Measurements from ENCODE around the gene ATP13A5.

Gene ATP13A5

GRCh38 chr3:193378706-193379105, at the start of gene ATP13A5:
Gene ATP13A5 (minus strand): TSS chr3:193378753. CDS start chr3:193378725, 28 bp downstream.
- no peak for DNase-seq

DNA sequence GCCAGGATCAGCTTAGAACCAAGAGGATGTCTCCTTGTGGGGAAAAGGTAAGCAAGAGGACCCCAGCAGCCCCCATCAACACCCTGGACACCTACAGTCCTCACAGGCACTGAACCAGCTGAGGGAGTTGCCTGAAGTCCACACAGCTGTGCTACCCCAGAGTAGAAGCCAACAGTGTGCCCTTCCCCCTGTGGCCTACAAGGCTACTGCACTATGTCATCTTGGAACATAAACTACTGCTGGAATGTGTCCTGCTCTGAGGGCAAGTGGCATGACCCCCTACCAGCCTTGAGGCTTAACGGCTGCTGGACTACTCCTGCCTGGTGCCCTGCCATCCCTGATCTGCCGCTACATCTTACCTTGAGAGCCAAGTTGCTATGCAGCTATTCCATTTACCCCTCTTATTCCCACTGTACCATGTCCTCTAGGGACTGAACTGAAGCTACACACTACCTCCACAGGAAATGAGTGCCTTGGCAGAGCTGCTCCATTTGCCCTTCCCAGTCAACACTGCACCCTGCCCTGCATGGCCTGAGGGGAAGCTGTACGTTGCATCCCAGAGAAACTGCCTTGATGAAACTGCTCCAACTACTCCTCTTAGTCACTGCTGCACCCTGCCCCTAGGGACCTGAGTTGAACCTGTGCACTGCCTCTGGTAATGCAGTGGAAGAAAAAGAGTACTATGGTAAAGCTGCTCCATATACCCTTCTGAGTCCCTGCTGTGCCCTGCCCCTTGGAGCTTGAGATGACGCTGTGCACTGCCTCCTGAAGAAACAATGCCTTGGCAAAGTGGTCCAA, 40.2 kb upstream of the ATP13A5 start:
- DNase-seq, result no peak

GRCh38 chr3:193416629-193417028, 38.1 kb upstream of the ATP13A5 start:
- no peak for DNase-seq

- DNase-seq, result no peak
Measured at GRCh38 chr3:193407688-193408087, 29.1 kb upstream of the ATP13A5 start.

GRCh38 chr3:193407112-193407511, 28.6 kb upstream of the ATP13A5 start:
- DNase-seq, result no peak

- DNase-seq, result no peak
Measured at GRCh38 chr3:193403307-193403706, 24.8 kb upstream of the ATP13A5 start.

GRCh38 chr3:193400304-193400703, 21.8 kb upstream of the ATP13A5 start:
- no peak for DNase-seq

DNA sequence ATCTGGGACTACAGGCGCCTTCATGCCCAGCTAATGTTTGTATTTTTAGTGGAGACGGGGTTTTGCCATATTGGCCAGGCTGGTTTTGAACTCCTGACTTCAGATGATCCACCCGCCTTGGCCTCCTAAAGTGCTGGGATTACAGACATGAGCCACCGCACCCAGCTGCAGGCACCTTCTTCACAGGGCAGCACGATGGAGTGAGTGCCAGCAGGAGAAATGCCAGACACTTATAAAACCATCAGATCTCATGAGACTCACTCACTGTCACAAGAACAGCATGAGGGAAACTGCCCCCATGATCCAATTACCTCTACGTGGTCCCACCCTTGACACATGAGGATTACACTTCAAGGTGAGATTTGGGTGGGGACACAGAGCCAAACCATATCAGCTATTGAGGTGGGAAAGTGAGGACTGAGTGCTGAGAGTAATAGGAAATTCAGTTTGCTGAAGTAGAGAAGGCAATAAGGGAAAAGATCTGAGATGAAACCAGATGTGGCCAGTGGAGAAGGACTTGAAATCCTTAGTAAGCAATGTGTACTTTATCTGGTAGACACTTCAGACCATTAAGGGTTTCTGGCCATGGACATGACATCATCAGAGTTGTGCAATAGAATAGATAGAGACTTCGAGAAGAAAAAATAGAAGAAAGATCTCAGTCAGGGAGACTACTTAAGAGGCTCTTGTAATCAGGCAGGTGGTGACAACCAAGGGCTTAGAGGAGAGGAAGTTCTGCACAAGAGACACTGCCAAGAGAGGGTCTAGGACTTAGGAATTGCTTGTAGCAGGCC, 18.1 kb upstream of the ATP13A5 start:
- DNase-seq, result no peak

- DNase-seq, result no peak
Measured at GRCh38 chr3:193391902-193392301, 13.3 kb upstream of the ATP13A5 start.

GRCh38 chr3:193389335-193389734, 10.8 kb upstream of the ATP13A5 start:
- no peak for DNase-seq

GRCh38 chr3:193388361-193388760, 9.8 kb upstream of the ATP13A5 start:
- no peak for DNase-seq

GRCh38 chr3:193387596-193387995, 9.0 kb upstream of the ATP13A5 start:
- DNase-seq, result no peak

GRCh38 chr3:193377591-193377990, 962 bp downstream of the ATP13A5 start:
- no peak for DNase-seq

- no peak for DNase-seq
Measured at GRCh38 chr3:193375614-193376013, 2.9 kb downstream of the ATP13A5 start.

DNA sequence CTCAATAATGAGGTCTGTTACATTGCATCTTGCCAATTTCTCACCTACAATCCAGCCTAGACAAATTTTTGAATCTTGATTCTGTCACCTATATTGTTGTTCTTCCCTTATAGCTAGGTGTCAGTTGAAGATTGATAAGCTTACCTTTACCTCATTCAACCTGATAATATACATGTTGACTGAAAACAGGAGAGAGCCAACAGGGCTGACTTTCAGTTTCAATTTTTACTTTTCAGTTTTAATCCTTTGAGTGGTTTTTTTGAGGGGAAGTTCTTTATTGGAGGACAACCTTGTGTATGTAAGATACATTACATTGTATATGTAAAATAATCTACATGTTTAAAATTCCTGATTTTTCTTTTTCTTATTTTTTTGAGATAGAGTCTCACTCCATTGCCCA, 5.8 kb downstream of the ATP13A5 start:
- DNase-seq, result no peak

- no peak for DNase-seq
Measured at GRCh38 chr3:193367868-193368267, 10.7 kb downstream of the ATP13A5 start.

- DNase-seq, result no peak
Measured at GRCh38 chr3:193357291-193357690, 21.3 kb downstream of the ATP13A5 start.

DNA sequence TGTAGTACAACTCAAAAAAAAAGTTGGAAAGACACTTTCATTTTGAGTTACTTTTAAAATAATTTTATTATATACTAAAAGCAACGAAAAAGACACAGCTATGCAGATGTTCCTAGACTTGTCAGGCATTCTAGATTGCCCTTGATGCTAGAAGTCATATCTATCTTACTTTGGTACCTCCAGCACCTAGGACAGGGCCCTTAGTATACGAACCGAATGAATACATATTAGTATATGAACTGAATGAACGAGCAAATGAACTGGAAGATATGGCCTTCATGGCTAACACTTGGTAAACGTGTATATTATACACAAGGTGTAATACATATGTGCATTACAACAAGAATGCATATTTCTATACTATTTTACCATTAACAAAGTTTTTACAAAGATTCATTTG, 24.1 kb downstream of the ATP13A5 start:
- no peak for DNase-seq

DNA sequence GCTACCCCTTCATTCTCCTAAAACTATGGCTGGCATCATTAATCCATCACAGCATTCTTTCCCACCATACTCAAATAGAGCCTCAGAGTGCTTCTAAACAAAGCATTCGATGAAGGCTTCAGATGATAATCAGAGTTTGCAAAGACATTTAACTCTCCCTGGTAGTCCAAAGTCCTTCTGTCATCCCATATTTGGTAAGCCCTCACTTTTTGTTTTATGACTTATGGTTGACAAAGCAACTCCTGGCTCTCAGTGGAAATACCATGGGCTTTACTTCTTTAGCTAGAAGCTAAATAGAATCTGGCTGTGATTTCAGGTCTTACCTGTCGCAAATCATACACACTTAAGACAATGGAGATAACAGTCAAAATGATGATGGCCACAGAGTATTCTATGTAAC, 27.8 kb downstream of the ATP13A5 start:
- no peak for DNase-seq

GRCh38 chr3:193348686-193349085, 29.9 kb downstream of the ATP13A5 start:
- DNase-seq, result no peak

- DNase-seq, result no peak
Measured at GRCh38 chr3:193347521-193348501, 30.7 kb downstream of the ATP13A5 start.

- DNase-seq, result no peak
Measured at GRCh38 chr3:193346259-193346658, 32.3 kb downstream of the ATP13A5 start.

DNA sequence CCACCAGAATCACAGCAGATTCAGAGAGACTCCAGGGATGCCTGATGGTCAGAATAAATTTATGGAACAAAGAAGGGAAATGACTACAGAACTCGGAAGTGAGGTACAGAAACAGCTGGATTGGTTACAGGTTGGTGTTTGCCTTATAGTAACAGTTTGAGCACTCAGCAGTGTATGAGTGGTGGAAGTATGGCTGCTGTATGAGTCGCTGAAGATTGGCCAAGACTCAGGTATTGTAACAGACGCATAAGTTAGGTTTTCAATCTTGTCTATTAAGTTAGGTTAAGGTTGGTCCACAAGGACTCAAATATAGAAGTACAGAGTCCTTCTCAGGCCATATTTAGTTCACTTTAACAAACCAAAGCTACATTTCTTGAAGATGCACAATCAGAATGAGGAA, 33.1 kb downstream of the ATP13A5 start:
- no peak for DNase-seq

Measured in activated CD4-positive, CD25-positive, alpha-beta regulatory T cell treated with anti-CD3 and anti-CD28 coated beads, Interleukin-2, amount 50 U/mL, for 72 hours (primary cell).